ENCODE results near the gene DNAJC17.

The DNAJC17 gene

GRCh38 chr15:40737048-40737447, 70.2 kb downstream of the DNAJC17 start:
- DNase-seq (ENCODE audit: low read depth in 2 of 2): no peak

GRCh38 chr15:40736575-40736974, 70.7 kb downstream of the DNAJC17 start:
- DNase-seq (ENCODE audit: low read depth in 2 of 2): no peak

GRCh38 chr15:40731034-40731433, 76.2 kb downstream of the DNAJC17 start:
- no peak for DNase-seq (ENCODE audit: low read depth in 2 of 2)

GRCh38 chr15:40723919-40724318, 83.4 kb downstream of the DNAJC17 start:
- DNase-seq (ENCODE audit: low read depth in 2 of 2): no peak

GRCh38 chr15:40722934-40723333, 84.3 kb downstream of the DNAJC17 start:
- no peak for DNase-seq (ENCODE audit: low read depth in 2 of 2)

GRCh38 chr15:40722354-40722753, 84.9 kb downstream of the DNAJC17 start:
- DNase-seq (ENCODE audit: low read depth in 2 of 2): no peak

GRCh38 chr15:40721701-40722100, 85.6 kb downstream of the DNAJC17 start:
- DNase-seq (ENCODE audit: low read depth in 2 of 2): no peak

- no peak for DNase-seq (ENCODE audit: low read depth in 2 of 2)
Observed at GRCh38 chr15:40716165-40716564, 91.1 kb downstream of the DNAJC17 start.

Measured in activated CD8-positive, alpha-beta memory T cell treated with anti-CD3 and anti-CD28 coated beads for 4 hours (primary cell).